PC-9 (cell line): ENCODE results near the gene VWA5B2.

Experiments used
- EZH2 ChIP-seq: fragments of 200-600 bp; sonication (generic); IDR thresholded peaks from 2 replicates; pipeline ENCODE4 v1.8.0; 2017; ENCODE audit warnings: antibody characterized with exemption, low read depth
- TF ChIP-seq, protein P1 (sequence below): fragments of 200-600 bp; sonication (generic); conservative IDR thresholded peaks from 2 replicates; pipeline ENCODE4 v1.6.1; 2017; ENCODE audit warnings: mixed run types, antibody characterized with exemption, mild to moderate bottlenecking, moderate library complexity

DNA sequence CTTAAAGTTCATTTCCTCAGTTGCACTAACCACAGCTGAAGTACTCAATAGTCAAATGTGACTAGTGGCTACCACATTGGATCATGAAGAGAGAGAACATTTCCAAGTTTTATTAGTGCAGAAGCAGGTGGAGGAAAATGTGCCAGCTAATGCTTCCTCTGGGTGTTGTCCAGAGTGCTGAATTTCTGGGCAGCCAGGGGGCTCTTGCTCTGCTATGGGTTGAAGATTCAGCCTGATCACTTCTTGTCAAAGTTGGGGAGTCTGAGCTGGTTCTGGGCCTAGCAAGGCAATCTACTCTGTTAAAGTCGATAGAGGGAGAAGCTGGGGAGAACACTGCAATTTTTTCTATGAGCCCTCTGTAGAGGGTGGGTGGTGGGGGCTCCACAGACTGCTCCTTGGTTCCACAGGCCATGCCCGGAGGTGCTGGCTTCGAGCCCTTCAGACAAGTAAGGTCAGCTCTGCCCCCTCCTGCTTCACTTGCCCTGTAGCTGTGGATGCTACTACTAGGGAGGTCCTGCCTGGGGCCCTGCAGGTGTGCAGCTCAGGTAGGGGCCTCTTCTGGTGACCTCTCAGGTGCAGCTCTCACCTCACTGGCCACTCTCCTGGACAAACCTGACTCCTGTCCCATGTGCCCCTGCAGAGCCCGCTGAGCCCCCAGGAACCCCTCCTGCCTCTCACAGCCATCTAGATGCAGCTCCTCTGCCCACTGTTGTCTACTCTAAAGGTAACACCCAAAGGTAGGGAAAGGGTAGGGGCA is 11.2 kb downstream of the VWA5B2 start:
- TF ChIP-seq, protein P1, sequence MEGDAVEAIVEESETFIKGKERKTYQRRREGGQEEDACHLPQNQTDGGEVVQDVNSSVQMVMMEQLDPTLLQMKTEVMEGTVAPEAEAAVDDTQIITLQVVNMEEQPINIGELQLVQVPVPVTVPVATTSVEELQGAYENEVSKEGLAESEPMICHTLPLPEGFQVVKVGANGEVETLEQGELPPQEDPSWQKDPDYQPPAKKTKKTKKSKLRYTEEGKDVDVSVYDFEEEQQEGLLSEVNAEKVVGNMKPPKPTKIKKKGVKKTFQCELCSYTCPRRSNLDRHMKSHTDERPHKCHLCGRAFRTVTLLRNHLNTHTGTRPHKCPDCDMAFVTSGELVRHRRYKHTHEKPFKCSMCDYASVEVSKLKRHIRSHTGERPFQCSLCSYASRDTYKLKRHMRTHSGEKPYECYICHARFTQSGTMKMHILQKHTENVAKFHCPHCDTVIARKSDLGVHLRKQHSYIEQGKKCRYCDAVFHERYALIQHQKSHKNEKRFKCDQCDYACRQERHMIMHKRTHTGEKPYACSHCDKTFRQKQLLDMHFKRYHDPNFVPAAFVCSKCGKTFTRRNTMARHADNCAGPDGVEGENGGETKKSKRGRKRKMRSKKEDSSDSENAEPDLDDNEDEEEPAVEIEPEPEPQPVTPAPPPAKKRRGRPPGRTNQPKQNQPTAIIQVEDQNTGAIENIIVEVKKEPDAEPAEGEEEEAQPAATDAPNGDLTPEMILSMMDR = no peak
- TF ChIP-seq EZH2 = no peak
